Fibroblast of peridontal ligament (primary cell): ENCODE data around the gene DKKL1.

ENCODE experiments used
- DNase-seq: peaks from one replicate; pipeline ENCODE4 v3.0.0-alpha.2; 2010; ENCODE audit errors: extremely low read depth

DKKL1 gene

GRCh38 chr19:49422407-49423070, 58.9 kb downstream of the DKKL1 start:
- DNase-seq = no peak

- DNase-seq = no peak
These were observed 59.7 kb downstream of the DKKL1 start, which contains the start of gene PTH2 for GRCh38 chr19:49423071-49423984. Gene PTH2, minus strand, starts transcription at chr19:49423441. Its CDS starts 102 bp downstream, at chr19:49423339.

- DNase-seq = no peak
These were observed 60.3 kb downstream of the DKKL1 start for GRCh38 chr19:49423985-49424303.
